Left forelimb (tissue), 1 donor: ENCODE measurements around the gene THOC6.
"Not testable (repeated sequence)": the region's sequence is repeated elsewhere in the genome, so short reads cannot be mapped to it uniquely, and the experiment has no call there.

Experiments used
- DNase-seq: peaks from one replicate; pipeline ENCODE4 v3.0.0-alpha.2; 2018; ENCODE audit warnings: low spot score

The THOC6 gene

GRCh38 chr16:3054965-3055733, 31.3 kb downstream of the THOC6 start:
- DNase-seq = no peak

- not testable (repeated sequence) for DNase-seq
Observed at GRCh38 chr16:3055734-3056115, 31.9 kb downstream of the THOC6 start.

- DNase-seq = no peak
Observed at GRCh38 chr16:3056336-3057180, 32.7 kb downstream of the THOC6 start.

- no peak for DNase-seq
Observed at GRCh38 chr16:3057181-3058138, 33.6 kb downstream of the THOC6 start.

GRCh38 chr16:3058139-3059030, 34.5 kb downstream of the THOC6 start:
- DNase-seq = no peak

GRCh38 chr16:3059041-3059722, 35.3 kb downstream of the THOC6 start:
- DNase-seq = peak; percentile 93

GRCh38 chr16:3059723-3060242, 35.9 kb downstream of the THOC6 start:
- no peak for DNase-seq

GRCh38 chr16:3060339-3061127, 36.7 kb downstream of the THOC6 start:
- DNase-seq = no peak

- no peak for DNase-seq
Observed at GRCh38 chr16:3062553-3062952, 38.7 kb downstream of the THOC6 start.

- DNase-seq = no peak
Observed at GRCh38 chr16:3063625-3064386, 40.0 kb downstream of the THOC6 start.

- DNase-seq = no peak
Observed at GRCh38 chr16:3065069-3065741, 41.4 kb downstream of the THOC6 start, which contains the start of gene IL32. Gene IL32 (plus strand): TSS chr16:3065640. CDS start chr16:3065812, 172 bp downstream.

GRCh38 chr16:3065742-3066439, 42.1 kb downstream of the THOC6 start:
- no peak for DNase-seq

- DNase-seq = no peak
Observed at GRCh38 chr16:3066440-3066748, 42.6 kb downstream of the THOC6 start.

GRCh38 chr16:3068487-3068886, 44.7 kb downstream of the THOC6 start:
- DNase-seq = no peak

- not testable (repeated sequence) for DNase-seq
Observed at GRCh38 chr16:3069146-3069545, 45.3 kb downstream of the THOC6 start.

GRCh38 chr16:3070608-3071111, 46.8 kb downstream of the THOC6 start:
- DNase-seq = no peak

GRCh38 chr16:3071655-3072054, 47.8 kb downstream of the THOC6 start:
- DNase-seq = no peak
